Measurements from ENCODE around the gene ATF6. TPM values are rescaled to one million over a fixed set of nuclear protein-coding genes. Genes with fewer than 3 reads are reported as not detected.

ATF6 gene
- total RNA-seq, 1 experiment from 2014 or later, result 20.9 TPM

GRCh38 chr1:161825831-161826230, 59.7 kb downstream of the ATF6 start:
- DNase-seq (ENCODE audit: low read depth, low spot score) (no peak), ATAC-seq (no peak)
- Histone ChIP-seq H3K4me1 (ENCODE audit: control insufficient read depth in 1 of 2, insufficient read depth in 2 of 2, low read length in 2 of 2) (no peaks in the 10 kb centered on the region), H3K9me2 (ENCODE audit: insufficient read depth) (no peaks in the 10 kb centered on the region), H3K9ac (ENCODE audit: low read length) (no peak overlapping the region), H3K79me2 (ENCODE audit: insufficient read depth, low read length) (no peaks in the 10 kb centered on the region), H2AFZ (ENCODE audit: low read depth, low read length, poor library complexity, severe bottlenecking) (no peak overlapping the region), H3K36me3 (ENCODE audit: control insufficient read depth in 1 of 2, insufficient read depth in 2 of 2, low read length in 2 of 2) (0 out of 4 replicates have a peak, but pooled peaks cover 0 to 2% of the 10 kb centered on the region in 2 experiments), H3K4me3 (replicated peaks in 1 of 2; ENCODE audit: low read depth in 1 of 2, low read length in 2 of 2) (no peak overlapping the region), H3K27ac (ENCODE audit: low read depth, low read length) (no peak overlapping the region), H3K27me3 (ENCODE audit: insufficient read depth, low read length) (no peaks in the 10 kb centered on the region), H3K9me3 (ENCODE audit: control insufficient read depth in 1 of 2, insufficient read depth in 1 of 2, low read depth in 1 of 2, low read length in 2 of 2) (no peaks in the 10 kb centered on the region), H3K4me2 (ENCODE audit: low read length) (no peak overlapping the region), H4K20me1 (ENCODE audit: insufficient read depth) (no peaks in the 10 kb centered on the region)
- TF ChIP-seq CEBPB (IDR thresholded peaks at IDR 0.05; ENCODE audit: low read depth) (no peak), TCF7L2 (IDR thresholded peaks at IDR 0.05; ENCODE audit: borderline replicate concordance, extremely low read depth, insufficient read depth, insufficient read length) (no peak), RAD21 (IDR thresholded peaks at IDR 0.05; ENCODE audit: low read depth) (no peak), POLR2A (IDR thresholded peaks at IDR 0.05; ENCODE audit: borderline replicate concordance, extremely low read depth, insufficient read depth, insufficient read length) (no peak), SIN3A (IDR thresholded peaks at IDR 0.05; ENCODE audit: low read depth) (no peak), EGR1 (IDR thresholded peaks at IDR 0.05; ENCODE audit: low read depth) (no peak), ZNF274 (IDR thresholded peaks at IDR 0.05; ENCODE audit: low read depth, low read length) (no peak), EZH2 (IDR thresholded peaks at IDR 0.05) (no peak)
- ChIA-PET POLR2A (no interaction called here), RAD21 (ENCODE audit: low non-redundant PET in 1 of 2, low total read pairs in 2 of 2, uncharacterized antibody in 2 of 2, unreplicated experiment in 2 of 2) (no interaction called here), CTCF (interaction anchor here (1.3 kb wide), 1 partner anchor 34 kb away, joined by 3 read pairs; no protein-coding TSS in a partner anchor)
- no TSS peak for BruUV-seq (replicated peaks)
- intact Hi-C loops (cut with micrococcal nuclease), result no loop called here

GRCh38 chr1:161826478-161826877, 60.4 kb downstream of the ATF6 start:
- BruUV-seq (replicated peaks), result no TSS peak
- ChIA-PET POLR2A (no interaction called here), RAD21 (ENCODE audit: low non-redundant PET in 1 of 2, low total read pairs in 2 of 2, uncharacterized antibody in 2 of 2, unreplicated experiment in 2 of 2) (no interaction called here), CTCF (interaction anchor here (1.3 kb wide), 1 partner anchor 34 kb away, joined by 3 read pairs; no protein-coding TSS in a partner anchor)
- no peak overlapping the region for H3K27ac ChIP-seq (ENCODE audit: low read depth, low read length)
- H3K27me3 ChIP-seq (ENCODE audit: insufficient read depth, low read length), result no peaks in the 10 kb centered on the region
- TF ChIP-seq POLR2AphosphoS5 (IDR thresholded peaks at IDR 0.05; ENCODE audit: low read depth, low read length) (no peak), REST (IDR thresholded peaks at IDR 0.05; ENCODE audit: low read depth) (no peak), RAD21 (IDR thresholded peaks at IDR 0.05; ENCODE audit: low read depth) (no peak), TCF7L2 (IDR thresholded peaks at IDR 0.05; ENCODE audit: borderline replicate concordance, extremely low read depth, insufficient read depth, insufficient read length) (no peak), EGR1 (IDR thresholded peaks at IDR 0.05; ENCODE audit: low read depth) (no peak), SRF (IDR thresholded peaks at IDR 0.05; ENCODE audit: low read depth) (no peak), ZNF274 (IDR thresholded peaks at IDR 0.05; ENCODE audit: low read depth, low read length) (no peak), JUND (IDR thresholded peaks at IDR 0.05) (no peak)
- no peak overlapping the region for H3K4me2 ChIP-seq (ENCODE audit: low read length)
- no peaks in the 10 kb centered on the region for H3K9me2 ChIP-seq (ENCODE audit: insufficient read depth)
- H3K9ac ChIP-seq (ENCODE audit: low read length), result no peak overlapping the region
- H3K79me2 ChIP-seq (ENCODE audit: insufficient read depth, low read length), result no peaks in the 10 kb centered on the region
- intact Hi-C loops (cut with micrococcal nuclease), result no loop called here
- no peaks in the 10 kb centered on the region for H4K20me1 ChIP-seq (ENCODE audit: insufficient read depth)
- no peak for ATAC-seq
- H3K4me1 ChIP-seq (ENCODE audit: control insufficient read depth in 1 of 2, insufficient read depth in 2 of 2, low read length in 2 of 2), result no peaks in the 10 kb centered on the region
- no peak overlapping the region for H3K4me3 ChIP-seq (replicated peaks in 1 of 2; ENCODE audit: low read depth in 1 of 2, low read length in 2 of 2)
- H2AFZ ChIP-seq (ENCODE audit: low read depth, low read length, poor library complexity, severe bottlenecking), result no peak overlapping the region
- no peaks in the 10 kb centered on the region for H3K9me3 ChIP-seq (ENCODE audit: control insufficient read depth in 1 of 2, insufficient read depth in 1 of 2, low read depth in 1 of 2, low read length in 2 of 2)
- no peaks in the 10 kb centered on the region for H3K36me3 ChIP-seq (ENCODE audit: control insufficient read depth in 1 of 2, insufficient read depth in 2 of 2, low read length in 2 of 2)
- DNase-seq (ENCODE audit: low read depth, low spot score), result no peak

All from HCT116 (cell line).